Forelimb muscle (tissue), 1 donor: ENCODE data around the gene DCAF6. TPM values are rescaled to one million over a fixed set of nuclear protein-coding genes. Genes with fewer than 3 reads are reported as not detected.
"Not testable (repeated sequence)": the region's sequence is repeated elsewhere in the genome, so short reads cannot be mapped to it uniquely, and the experiment has no call there.

Source experiments
- DNase-seq: peaks from one replicate; pipeline ENCODE4 v3.0.0-alpha.2; 2013; ENCODE audit warnings: low read depth
- polyA plus RNA-seq: library from polyadenylated mRNA; unstranded; fragments of 120-200 nt; gene quantifications from one replicate; pipeline ENCODE4 v1.2.1, GENCODE V29; 2013; ENCODE audit not compliant: insufficient read length

Gene DCAF6
- polyA plus RNA-seq, 1 donor, result 127 TPM

GRCh38 chr1:167923324-167924056 is 13.0 kb upstream of the DCAF6 start:
- DNase-seq, result no peak

GRCh38 chr1:167924102-167924501 is 12.4 kb upstream of the DCAF6 start:
- DNase-seq, result no peak

GRCh38 chr1:167924543-167925231 is 11.8 kb upstream of the DCAF6 start:
- DNase-seq, result no peak

GRCh38 chr1:167926486-167926997 is 9.9 kb upstream of the DCAF6 start:
- no peak for DNase-seq

- no peak for DNase-seq
These were observed 9.3 kb upstream of the DCAF6 start for GRCh38 chr1:167927046-167927754.

GRCh38 chr1:167928457-167928852 is 8.0 kb upstream of the DCAF6 start:
- DNase-seq, result no peak

- not testable (repeated sequence) for DNase-seq
These were observed 7.6 kb upstream of the DCAF6 start for GRCh38 chr1:167928919-167929318.

- DNase-seq, result no peak
These were observed 6.8 kb upstream of the DCAF6 start for GRCh38 chr1:167929725-167930124.

GRCh38 chr1:167933788-167934187 is 2.7 kb upstream of the DCAF6 start:
- DNase-seq, result no peak

- no peak for DNase-seq
These were observed 1.9 kb upstream of the DCAF6 start for GRCh38 chr1:167934426-167935215.

- DNase-seq, result peak; percentile 22
These were observed 1.0 kb upstream of the DCAF6 start for GRCh38 chr1:167935216-167936067.

- peak; percentile 68 for DNase-seq
These were observed 636 bp downstream of the DCAF6 start, which contains the start of gene MPC2 for GRCh38 chr1:167936930-167937708. Gene MPC2 (minus strand): TSS chr1:167937072. CDS start chr1:167935841, 1,231 bp downstream.

GRCh38 chr1:167937709-167938010 is 1.2 kb downstream of the DCAF6 start:
- no peak for DNase-seq

GRCh38 chr1:167938080-167938636 is 1.7 kb downstream of the DCAF6 start:
- no peak for DNase-seq

GRCh38 chr1:167940264-167940663 is 3.8 kb downstream of the DCAF6 start:
- DNase-seq, result no peak

GRCh38 chr1:167943541-167943940 is 7.1 kb downstream of the DCAF6 start:
- DNase-seq, result no peak

GRCh38 chr1:167947733-167948132 is 11.2 kb downstream of the DCAF6 start:
- no peak for DNase-seq

GRCh38 chr1:167949785-167950184 is 13.3 kb downstream of the DCAF6 start:
- no peak for DNase-seq

- no peak for DNase-seq
These were observed 14.1 kb downstream of the DCAF6 start for GRCh38 chr1:167950569-167950968.

GRCh38 chr1:167955915-167956314 is 19.4 kb downstream of the DCAF6 start:
- DNase-seq, result no peak
